Adipose tissue (tissue), 3 donors: Measurements from ENCODE around the gene ATXN2. TPM values are rescaled to one million over a fixed set of nuclear protein-coding genes. Genes with fewer than 3 reads are reported as not detected.
A peak's percentile ranks its signal among the peaks of the same experiment; 100 is the strongest.

ENCODE experiments used
- H3K27ac ChIP-seq: one replicate; pipeline ENCODE4 v1.5.1; 2013; ENCODE audit warnings: low read depth, low read length
- WGBS, 3 donors: extraction: QIAGEN DNeasy Blood & Tissue Kit; methylation state at CpG; one replicate each; pipeline ENCODE4 v1.1.7; 2013; 5-methylcytosine and 5-hydroxymethylcytosine counted together
- polyA plus RNA-seq, 3 donors: library from polyadenylated mRNA; stranded (reverse); fragments of 200-250 nt; gene quantifications; one replicate each; pipeline ENCODE4 v1.2.3, GENCODE V29; 2013
- donor health status: healthy with polysubstance abuse.
- donor health status: Bipolar disorder and iron deficiency.
- donor health status: healthy.

The ATXN2 gene
- polyA plus RNA-seq, 3 donors, result 10.6 to 24.7 (median 19.9) TPM

DNA sequence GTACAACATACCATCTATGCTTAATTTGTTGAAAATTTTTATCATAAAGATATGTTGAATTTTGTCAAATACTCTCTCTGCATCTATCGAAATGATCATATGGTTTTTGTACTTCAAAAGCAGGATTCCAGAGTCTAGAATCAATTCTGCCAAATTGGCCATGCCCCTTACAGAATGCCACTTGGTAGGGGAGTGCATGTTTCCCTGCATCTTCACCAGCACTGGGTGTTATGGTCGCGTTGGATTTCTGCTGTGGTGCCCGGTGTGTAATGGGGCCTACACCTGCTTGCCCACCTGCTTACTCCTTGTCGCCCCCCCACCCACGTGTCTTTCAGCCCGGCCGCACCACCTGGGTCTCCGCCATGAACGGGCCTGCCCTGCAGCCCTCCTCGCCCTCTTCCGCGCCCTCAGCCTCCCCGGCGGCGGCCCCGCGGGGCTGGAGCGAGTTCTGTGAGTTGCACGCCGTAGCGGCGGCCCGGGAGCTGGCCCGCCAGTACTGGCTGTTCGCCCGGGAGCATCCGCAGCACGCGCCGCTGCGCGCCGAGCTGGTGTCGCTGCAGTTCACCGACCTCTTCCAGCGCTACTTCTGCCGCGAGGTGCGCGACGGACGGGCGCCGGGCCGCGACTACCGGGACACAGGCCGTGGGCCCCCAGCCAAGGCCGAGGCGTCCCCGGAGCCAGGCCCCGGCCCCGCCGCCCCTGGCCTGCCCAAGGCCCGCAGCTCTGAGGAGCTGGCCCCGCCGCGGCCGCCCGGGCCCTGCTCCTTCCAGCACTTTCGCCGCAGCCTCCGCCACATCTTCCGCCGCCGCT is 181.1 kb downstream of the ATXN2 start:
- no peak overlapping the region for H3K27ac ChIP-seq
- 87 to 92% (median 91%) methylated on average over 53 to 67 of the region's 67 CpGs for WGBS, 3 donors

DNA sequence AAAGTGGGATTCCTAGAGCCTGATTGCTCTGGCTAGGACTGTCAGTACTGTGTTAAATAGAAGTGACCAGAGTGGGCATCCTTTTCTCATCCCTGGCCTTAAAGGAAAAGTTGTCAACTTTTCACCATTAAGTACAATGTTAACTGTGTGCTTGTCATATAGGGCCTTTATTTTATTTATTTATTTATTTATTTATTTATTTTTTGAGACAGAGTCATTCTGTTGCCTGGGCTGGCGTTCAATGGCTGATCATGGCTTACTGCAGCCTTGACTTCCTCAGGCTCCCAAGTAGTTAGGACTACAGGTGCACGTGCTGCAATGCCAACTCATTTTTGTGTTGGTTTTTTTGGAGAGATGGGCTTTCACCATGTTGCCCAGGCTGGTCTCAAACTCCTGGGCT is 181.8 kb downstream of the ATXN2 start:
- no peak overlapping the region for H3K27ac ChIP-seq
- WGBS, 3 donors, result 87 to 94% (median 93%) methylated on average over 2 of the region's 2 CpGs

DNA sequence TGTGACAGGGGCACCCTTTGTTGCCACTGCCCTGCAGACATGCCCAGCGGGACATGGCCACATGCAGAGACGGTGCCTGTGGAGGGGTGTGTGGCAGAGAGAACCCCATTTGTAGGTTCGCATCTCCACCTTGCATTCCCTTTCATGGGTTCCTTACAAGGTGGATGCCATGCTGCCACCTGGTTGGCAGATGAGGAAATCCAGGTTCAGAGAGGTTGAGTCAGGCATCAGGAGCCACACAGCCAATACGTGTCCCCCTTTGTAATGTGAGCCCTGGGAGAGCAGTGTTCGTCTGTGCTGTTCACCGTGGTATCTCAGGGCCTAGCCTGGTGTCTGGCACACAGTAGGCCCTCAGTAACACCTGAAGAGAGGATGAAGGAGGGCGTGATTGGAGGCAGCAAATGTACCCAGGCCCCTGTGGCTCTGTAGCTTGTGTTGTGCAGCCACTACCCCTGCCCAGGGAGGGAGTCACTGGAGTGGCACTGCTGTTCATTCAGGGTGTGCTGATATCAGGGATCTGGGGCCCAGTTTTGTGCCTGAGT is 184.3 kb downstream of the ATXN2 start:
- 89 to 92% (median 91%) methylated on average over 7 of the region's 7 CpGs for WGBS, 3 donors
- no peak overlapping the region for H3K27ac ChIP-seq

DNA sequence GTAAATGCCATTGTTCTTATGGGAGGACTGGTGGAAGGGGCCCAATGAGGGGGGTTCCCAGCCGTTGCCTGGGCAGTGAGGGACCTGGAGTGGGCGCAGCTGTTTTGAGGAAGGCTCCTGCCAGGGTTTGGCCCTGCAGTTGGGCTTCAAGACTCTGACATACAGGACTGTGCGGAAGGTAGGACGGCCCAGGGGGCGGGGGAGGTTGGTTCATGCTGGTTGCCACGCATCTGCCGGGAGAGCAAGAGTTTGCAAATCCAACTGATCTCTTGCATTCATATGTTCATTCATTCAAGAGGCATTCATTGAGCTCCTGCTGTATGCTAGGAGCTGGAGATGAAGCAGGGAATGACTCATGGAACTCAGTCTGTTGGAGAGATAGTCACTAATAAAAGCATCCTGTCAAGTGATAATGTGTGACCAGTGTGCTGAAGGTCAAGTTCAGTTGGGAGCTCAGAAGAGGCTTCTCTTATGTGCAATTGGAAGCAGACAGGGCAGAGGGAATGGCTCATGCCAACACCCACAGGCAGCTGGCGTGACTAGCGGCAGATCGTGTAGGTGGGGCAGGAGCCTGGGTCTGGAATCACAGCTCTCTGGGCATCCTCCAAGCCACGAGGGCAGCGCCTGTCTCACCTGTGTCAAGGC is 185.6 kb downstream of the ATXN2 start:
- WGBS, 3 donors, result 71 to 85% (median 78%) methylated on average over 12 of the region's 12 CpGs
- H3K27ac ChIP-seq, result no peak overlapping the region

DNA sequence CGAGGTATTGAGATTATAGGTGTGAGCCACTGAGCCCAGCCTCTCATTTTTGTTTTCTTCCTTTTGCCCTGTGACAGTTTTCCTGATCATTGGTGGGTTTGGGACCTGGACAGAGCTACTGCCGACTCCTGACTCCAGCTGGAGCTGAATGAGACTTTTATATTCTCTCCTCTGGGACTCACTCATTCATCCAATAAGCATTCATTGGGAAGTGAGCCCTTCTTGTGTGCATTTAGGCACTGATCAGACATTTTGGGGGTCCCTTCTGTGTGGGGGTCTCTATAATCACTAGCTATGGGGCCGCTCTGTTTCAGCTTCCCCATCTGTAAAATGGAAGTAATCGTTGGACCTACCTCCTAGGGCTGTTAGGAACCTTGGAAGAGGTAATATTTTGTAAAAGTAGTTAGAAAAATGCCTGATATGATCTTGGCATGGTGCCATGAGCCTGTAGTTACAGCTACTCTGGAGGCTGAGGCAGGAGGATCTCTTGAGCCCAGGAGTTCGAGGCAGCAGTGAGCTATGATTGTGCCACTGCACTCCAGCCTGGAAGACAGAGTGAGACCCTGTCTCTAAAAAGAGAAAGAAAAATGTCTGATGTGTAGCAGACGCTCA is 186.2 kb downstream of the ATXN2 start:
- no peak overlapping the region for H3K27ac ChIP-seq

DNA sequence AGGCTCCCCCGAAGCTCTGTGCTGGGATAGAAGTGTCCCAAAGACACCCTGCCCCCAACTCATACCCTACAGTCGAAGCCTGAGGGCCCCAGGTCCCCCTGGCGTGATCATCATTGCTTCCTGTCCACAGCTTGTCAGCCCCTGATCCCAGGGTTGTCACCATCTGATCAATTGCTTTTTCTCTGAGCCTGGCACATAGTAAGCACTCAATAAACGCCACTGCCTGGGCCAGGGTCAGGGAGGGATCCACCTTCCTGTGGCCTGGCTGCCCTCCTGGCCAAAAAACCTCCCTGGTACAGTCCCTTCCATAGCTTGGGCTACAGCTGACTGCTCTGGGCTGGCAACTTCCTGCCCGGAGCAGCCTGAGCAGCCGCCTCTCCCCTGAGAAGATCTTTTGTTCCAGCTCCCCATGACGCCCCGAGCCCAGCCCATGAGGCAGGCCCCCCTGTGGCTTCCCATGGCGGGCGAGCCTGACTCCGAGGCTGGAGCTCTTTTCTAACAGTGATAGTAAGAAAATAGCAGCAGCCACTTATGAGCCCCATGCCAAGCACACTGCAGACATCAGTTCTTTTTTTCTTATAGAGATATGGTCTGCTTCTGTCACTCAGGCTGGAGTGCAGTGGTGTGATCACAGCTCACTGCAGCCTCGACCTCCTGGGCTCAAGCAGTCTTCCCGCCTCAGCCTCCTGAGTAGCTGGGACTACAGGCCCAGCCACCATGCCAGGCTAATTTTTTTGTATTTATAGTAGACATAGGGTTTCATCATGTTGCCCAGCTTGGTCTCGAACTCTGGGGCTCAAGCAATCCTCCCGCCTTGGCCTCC is 186.9 kb downstream of the ATXN2 start:
- 45 to 72% (median 47%) methylated on average over 15 of the region's 15 CpGs for WGBS, 3 donors
- H3K27ac ChIP-seq, result no peak overlapping the region

More for the DNA sequence above, 186.2 kb downstream of the ATXN2 start:
- WGBS, 3 donors, result 52 to 64% (median 58%) methylated on average over 6 of the region's 6 CpGs

DNA sequence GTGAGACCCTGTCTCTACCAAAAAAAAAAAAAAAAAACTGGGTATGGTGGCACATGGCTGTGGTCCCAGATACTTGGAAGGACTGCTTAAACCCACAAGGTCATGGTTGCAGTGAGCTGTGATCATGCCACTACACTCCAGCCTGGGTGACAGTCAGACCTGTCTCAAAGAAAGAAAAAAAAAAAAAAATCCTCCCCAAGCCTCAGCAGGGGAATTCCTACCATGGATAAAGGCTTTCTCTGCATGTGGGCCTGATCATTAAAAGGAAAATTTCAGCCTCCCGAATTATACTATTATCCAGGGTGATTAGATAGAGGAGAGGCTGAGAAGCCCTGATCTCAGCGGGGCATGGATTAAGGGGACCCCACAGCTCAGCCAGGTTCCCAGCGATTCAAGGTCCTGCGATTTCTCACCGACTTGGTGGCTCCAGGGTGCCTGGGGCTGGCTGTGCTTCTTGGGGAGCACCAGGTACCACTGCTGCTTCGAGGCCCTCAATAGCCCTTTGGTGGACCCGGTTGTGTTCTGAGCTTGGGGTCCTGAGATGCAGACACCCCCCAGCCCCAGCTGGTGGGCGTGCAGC is 187.8 kb downstream of the ATXN2 start:
- H3K27ac ChIP-seq, result no peak overlapping the region
- 69 to 78% (median 77%) methylated on average over 8 of the region's 8 CpGs for WGBS, 3 donors

DNA sequence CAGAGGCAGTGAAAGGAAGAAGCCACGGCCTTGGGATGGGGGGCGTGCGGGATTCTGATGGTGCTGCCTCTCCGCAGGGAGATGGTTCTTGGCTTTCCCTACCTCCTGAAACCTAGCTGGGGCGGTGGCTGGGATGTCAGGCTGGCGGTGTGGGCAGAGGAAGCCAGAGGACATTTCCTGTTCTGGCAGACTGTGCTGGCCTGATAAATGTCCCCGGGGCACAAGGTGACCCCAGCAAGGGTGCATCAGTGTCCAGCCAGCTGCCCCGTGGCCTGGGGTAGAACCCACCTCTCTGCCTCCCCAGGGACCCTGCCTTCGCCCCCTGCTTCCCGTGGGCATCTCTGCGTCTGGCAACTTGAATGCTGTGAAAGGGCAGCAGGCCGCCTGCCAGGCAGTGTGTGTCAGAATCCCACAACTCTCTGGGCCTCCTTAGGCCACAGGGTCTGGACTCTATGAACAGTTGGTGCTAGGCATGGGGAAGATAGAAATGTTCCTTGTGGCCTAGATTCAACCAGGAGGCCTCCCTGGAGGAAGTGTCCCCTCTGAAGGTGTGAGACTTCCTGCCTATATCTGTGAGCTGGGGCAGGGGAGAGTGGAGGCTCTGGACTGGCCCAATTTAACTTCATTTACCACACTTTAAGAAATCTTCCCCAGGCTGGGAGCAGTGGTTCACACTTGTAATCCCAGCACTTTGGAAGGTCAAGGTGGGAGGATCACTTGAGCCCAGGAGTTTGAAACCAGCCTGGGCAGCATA is 188.5 kb downstream of the ATXN2 start:
- WGBS, 3 donors, result 38 to 75% (median 54%) methylated on average over 12 of the region's 12 CpGs
- H3K27ac ChIP-seq, result peak overlapping the region; percentile 58

DNA sequence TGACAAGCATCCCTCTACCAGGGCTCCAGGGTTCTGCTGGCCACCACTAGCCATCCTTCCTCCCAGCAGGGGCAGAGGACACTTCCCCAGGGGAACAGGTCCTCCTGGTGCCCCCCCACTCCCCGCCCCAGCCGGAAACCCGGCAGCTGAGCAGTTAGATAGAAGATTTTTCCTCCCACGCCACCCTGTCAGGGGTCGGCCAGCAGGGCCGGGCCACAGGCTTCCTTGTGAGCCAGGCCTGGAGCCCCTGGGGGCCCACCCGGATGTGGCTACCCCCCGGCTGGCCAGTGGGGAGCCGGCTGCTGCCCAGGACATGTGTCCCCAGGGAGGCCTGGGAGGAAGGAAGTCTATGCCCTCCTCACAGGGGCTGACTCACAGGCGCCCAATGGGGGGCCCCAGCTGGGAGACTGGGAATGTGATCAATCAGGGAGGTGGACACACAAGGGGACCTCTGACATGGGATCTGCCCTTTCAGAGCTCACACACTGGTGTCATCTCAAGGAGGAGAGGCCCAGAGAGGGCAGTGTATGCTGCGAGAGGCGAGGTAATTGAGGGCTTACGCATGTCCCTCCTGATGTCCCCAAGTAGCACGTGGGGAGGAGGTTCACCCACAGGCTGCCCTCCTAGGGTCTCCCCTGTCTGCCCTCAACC is 189.2 kb downstream of the ATXN2 start:
- peak overlapping the region; percentile 58 for H3K27ac ChIP-seq
- WGBS, 3 donors, result 19 to 48% (median 28%) methylated on average over 14 of the region's 14 CpGs

DNA sequence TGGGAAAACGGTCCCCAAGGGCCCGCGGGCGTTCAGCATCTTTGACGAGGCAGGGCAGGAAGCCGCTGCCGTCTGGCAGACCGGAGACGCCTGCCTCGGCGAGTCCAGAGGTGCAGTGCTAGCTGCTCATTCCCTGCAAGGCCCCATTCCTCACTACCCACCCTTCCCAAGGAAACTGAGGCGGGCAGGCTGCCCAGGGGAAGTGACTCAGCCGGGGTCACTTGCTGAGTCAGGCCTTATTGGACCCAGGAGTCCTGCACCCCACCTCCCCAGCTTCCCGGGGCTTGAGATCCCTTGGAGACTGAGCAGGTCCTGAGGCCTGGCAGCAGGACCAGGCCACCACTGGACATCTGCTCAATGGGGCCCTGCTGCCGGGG is 189.7 kb downstream of the ATXN2 start:
- peak overlapping the region; percentile 58 for H3K27ac ChIP-seq
- 25 to 46% (median 26%) methylated on average over 15 of the region's 15 CpGs for WGBS, 3 donors

DNA sequence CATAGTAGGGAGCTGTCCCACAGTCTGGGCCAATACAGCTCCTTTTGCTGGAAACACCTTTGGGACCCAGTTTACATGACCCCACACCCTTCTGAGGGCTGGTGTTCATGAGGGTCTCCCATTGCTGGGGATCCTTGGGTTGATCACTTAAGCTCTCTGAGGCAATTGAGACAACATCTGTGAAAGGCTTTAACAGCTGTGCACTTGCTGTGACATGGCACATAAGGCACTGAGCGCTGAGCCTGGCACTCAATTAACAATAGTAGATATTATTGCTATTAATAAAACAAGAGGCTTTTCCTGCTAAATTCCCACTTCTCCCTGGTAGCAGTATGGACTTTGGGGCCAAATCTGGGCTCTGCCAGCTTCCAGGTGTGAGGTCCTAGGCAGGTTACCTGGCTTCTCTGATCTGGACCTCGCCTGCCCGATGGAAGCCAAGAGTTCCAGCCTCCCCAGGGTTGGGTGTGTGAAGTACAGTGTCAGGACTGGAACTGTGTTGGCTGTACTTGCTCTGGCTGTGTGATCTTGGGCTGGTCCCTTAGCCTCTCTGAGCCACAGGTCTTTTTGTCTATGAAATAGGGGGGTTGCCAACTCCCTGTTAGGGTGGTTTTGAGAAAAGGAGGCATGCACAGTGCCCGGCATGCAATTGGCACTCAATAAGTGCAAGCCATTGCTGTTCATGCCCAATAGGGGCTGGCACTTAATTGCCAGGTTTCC is 190.3 kb downstream of the ATXN2 start:
- WGBS, 3 donors, result 65 to 68% (median 67%) methylated on average over 4 of the region's 4 CpGs

DNA sequence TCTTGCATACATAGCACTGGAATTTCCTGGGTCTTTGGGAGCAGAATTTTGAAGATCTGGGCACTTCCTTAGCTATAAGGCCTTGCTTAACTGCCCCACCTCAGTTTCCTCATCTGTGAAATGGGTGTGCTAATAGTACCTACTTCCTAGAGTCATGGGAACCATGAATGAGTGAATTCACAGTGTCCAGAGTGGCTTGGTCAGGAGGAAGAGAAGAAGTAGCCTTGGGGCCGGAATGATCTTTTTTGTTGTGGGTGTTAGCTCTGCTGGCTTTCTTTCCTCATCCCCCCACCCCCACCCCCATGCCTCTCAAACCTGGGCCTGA is 191.0 kb downstream of the ATXN2 start:
- H3K27ac ChIP-seq, result no peak overlapping the region
- 57 to 70% (median 66%) methylated on average over 1 of the region's 1 CpG for WGBS, 3 donors

More for the DNA sequence above, 190.3 kb downstream of the ATXN2 start:
- no peak overlapping the region for H3K27ac ChIP-seq

DNA sequence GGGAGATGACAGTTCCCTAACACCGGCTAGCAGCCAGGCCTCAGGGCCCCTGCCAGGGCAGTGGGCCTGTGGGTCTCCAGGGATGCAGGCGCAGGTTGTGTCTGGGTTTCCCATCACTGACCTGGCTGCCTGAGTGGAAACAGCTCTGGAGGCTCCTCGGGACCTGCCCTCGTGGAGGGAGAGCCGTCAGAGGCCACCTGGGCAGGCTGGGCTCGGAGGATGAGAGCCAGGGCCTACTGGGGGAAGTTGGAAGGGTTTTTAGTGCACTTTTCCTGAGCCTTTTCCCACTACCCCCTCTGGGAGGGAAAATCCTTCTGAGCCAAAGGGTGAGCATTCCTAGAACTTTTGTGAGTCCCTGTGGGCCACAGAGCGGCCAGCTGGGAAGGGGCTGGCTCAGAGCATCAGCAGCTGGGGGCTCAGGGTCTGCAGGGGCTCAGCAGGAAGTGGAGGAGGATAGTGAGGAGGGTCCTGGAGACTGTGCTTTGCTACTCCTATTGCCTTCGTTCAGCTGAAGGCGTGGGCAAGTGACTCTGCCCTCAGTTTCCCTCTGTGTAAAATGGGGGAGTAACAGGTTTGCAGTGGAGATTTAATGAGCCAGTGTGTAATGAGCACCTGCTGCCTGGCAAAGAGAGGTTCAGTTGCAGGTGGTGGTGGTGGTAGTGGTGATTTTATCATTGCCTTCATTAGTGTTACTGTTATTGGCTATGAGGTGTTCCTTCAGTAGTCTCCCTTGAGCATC is 191.6 kb downstream of the ATXN2 start:
- H3K27ac ChIP-seq, result no peak overlapping the region
- 38 to 45% (median 40%) methylated on average over 9 of the region's 9 CpGs for WGBS, 3 donors

DNA sequence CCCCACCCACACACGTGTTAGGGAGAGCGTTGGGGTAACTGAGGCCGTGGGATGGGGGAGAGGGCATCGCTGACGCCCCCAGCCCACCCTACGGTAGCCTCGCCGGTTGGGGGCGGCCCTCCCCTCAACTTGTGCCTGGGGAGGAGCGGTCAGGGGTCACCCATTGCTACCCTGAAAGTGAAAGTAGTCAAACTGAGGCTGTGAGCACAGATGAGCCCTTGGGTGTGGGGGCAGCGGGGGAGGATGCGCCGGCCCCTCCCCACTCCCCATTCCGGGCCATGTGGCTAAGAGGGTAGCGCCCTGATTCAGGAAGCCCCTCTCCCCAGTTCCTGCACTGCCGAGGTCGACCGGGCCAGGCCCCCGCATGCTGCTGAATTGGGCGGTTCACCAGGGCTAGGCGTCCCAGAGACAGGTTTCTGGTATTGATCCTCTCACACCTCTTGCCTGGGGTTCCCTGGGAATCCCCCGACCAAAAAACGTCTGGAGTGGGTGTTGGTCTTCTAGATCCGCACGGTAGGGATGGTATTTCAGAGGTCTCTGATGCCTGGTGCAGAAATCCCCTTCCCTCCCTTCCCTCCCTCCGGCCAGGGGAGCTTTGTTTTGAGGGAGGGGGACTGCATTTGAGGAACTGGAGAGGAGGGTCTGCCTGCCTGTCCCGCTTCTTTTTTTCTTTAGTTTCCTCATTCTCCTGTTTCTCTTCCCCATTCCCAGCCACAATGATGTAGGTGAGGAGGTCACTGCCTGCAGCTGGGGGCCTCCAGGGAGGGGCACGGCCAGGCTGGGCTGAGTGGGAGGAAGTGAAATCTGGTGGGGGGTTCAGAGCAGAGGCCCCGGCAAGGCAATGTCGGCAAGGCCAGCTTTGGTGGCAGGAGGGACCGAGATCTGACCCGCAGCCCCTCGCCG is 192.4 kb downstream of the ATXN2 start:
- peak overlapping the region; percentile 30 for H3K27ac ChIP-seq
- 6 to 13% (median 8%) methylated on average over 33 to 34 of the region's 34 CpGs for WGBS, 3 donors
